Lower lobe of right lung (tissue), 2 donors: ENCODE results near the gene SPON1. TPM values are rescaled to one million over a fixed set of nuclear protein-coding genes. Genes with fewer than 3 reads are reported as not detected.
A peak's percentile ranks its signal among the peaks of the same experiment; 100 is the strongest.

ENCODE experiments used
- ATAC-seq, 2 donors: fragments of 200-7000 bp; cut with Tn5 transposase; one replicate each; pipeline ENCODE4 v1.9.1; 2020 to 2022; ENCODE audit warnings: mild to moderate bottlenecking in 2 of 2, moderate library complexity in 2 of 2
- DNase-seq: peaks from one replicate; pipeline ENCODE4 v3.0.0-alpha.2; 2020
- H3K27ac ChIP-seq: fragments of 200-600 bp; one replicate; pipeline ENCODE4 v1.8.0; 2022
- H3K27me3 ChIP-seq: fragments of 200-600 bp; one replicate; pipeline ENCODE4 v1.8.0; 2022; ENCODE audit warnings: low read depth
- H3K36me3 ChIP-seq: fragments of 200-600 bp; one replicate; pipeline ENCODE4 v1.8.0; 2022; ENCODE audit warnings: mild to moderate bottlenecking
- H3K4me1 ChIP-seq: fragments of 200-600 bp; one replicate; pipeline ENCODE4 v1.8.0; 2022
- H3K4me3 ChIP-seq: fragments of 200-600 bp; one replicate; pipeline ENCODE4 v1.8.0; 2022; ENCODE audit warnings: mild to moderate bottlenecking
- H3K9me3 ChIP-seq: fragments of 200-600 bp; one replicate; pipeline ENCODE4 v1.8.0; 2022
- intact Hi-C: fragments of 100-400 bp; cut with DNase I; formaldehyde crosslinking; loops from one replicate; pipeline ENCODE4 v1.11.0; 2022
- total RNA-seq: library from RNA; stranded (reverse); fragmentation: NEBNext Ultra II Directional; extraction: Animal tissue kit (Norgen Biotek cat#: 25700); gene quantifications from one replicate; pipeline ENCODE4 v1.2.1, GENCODE V29; 2021
- TF ChIP-seq, protein P1 (sequence below): fragments of 200-600 bp; IDR thresholded peaks from one replicate; pipeline ENCODE4 v1.8.0; 2022; ENCODE audit warnings: antibody characterized with exemption, mild to moderate bottlenecking
- donor health status: DM: no; HTN: yes; CAD: no; lungs with severe emphysema.

Gene SPON1
- total RNA-seq, 1 donor from 2014 or later, result 40.1 TPM

DNA sequence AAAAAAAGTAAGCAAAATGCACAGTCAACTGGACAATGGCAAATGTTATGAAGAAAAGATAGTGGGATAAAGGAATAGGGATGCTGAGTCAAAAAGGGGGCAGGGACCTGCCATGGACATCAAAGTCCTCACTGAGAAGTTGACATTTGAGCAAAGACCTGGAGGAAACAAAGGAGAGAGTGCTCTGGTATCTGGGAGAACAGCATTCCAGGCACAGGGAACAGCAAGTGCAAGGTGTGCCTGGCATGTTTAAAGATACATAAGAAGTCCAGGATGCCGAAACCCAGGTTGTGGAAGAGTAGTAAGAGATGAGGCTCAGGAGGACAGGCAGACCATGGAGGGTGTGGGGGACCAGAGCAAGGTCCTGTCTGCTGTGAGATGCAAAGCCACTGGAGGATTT, 273.2 kb downstream of the SPON1 start:
- no peak overlapping the region for H3K27ac ChIP-seq
- no peaks in the 10 kb centered on the region for H3K27me3 ChIP-seq
- H3K4me3 ChIP-seq, result no peak overlapping the region
- DNase-seq (no peak), ATAC-seq (no peak)
- H3K36me3 ChIP-seq, result no peaks in the 10 kb centered on the region
- TF ChIP-seq, protein P1, sequence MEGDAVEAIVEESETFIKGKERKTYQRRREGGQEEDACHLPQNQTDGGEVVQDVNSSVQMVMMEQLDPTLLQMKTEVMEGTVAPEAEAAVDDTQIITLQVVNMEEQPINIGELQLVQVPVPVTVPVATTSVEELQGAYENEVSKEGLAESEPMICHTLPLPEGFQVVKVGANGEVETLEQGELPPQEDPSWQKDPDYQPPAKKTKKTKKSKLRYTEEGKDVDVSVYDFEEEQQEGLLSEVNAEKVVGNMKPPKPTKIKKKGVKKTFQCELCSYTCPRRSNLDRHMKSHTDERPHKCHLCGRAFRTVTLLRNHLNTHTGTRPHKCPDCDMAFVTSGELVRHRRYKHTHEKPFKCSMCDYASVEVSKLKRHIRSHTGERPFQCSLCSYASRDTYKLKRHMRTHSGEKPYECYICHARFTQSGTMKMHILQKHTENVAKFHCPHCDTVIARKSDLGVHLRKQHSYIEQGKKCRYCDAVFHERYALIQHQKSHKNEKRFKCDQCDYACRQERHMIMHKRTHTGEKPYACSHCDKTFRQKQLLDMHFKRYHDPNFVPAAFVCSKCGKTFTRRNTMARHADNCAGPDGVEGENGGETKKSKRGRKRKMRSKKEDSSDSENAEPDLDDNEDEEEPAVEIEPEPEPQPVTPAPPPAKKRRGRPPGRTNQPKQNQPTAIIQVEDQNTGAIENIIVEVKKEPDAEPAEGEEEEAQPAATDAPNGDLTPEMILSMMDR, result no peak
- peaks cover 7% of the 10 kb centered on the region for H3K4me1 ChIP-seq
- no peaks in the 10 kb centered on the region for H3K9me3 ChIP-seq
- intact Hi-C loops, result no loop called here

DNA sequence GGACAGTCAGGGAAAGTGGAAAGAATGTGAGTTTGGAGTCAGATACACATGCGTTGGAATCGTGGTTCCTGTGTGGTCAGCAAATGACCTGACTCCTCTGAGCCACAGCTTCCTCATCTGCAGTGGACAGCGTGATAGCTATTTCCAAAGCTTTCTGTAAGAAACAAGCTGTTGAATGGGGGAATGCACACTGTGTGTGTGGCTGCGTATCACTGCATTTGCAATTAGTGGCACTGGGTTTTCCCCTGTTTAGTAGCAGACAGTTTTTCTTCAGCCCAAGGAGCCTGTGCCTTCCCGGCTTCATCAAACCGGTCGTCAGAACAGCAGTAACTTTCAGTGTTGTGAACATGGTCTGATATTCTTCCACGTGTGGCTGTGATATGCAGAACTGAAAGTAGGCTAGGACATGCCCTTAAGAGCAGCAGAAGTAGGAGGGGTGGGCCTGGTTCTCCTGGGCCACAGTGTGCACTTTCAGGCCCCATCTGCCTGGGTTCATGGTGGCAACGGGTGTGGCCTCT, 275.0 kb downstream of the SPON1 start:
- DNase-seq (no peak), ATAC-seq (peak; percentile 63 to 76)
- peaks cover 7% of the 10 kb centered on the region for H3K4me1 ChIP-seq
- no peaks in the 10 kb centered on the region for H3K36me3 ChIP-seq
- H3K4me3 ChIP-seq, result no peak overlapping the region
- TF ChIP-seq, protein P1, result no peak
- H3K27me3 ChIP-seq, result no peaks in the 10 kb centered on the region
- intact Hi-C loops, result no loop called here
- no peak overlapping the region for H3K27ac ChIP-seq
- H3K9me3 ChIP-seq, result no peaks in the 10 kb centered on the region

DNA sequence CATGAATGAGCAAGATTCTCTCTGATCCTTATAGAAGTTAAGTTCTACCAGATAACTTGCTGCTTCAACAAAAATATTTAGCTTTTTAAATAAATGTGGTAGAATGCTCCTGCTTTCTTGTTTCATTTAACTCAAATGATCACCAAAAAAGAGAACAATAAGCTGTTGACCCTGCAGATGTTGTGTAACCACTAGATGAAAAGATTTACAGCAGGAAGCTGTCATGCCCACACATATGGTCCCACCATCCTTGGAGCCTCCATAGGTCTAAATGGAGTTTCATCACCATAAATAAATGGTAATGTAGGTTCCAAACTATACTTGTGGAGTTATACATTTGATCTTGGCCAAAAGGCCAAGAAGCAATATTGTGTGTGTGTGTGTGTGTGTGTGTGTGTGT, 277.7 kb downstream of the SPON1 start:
- intact Hi-C loops, result no loop called here
- Histone ChIP-seq H3K36me3 (no peaks in the 10 kb centered on the region), H3K27me3 (no peaks in the 10 kb centered on the region), H3K4me3 (no peak overlapping the region), H3K27ac (no peak overlapping the region), H3K9me3 (no peaks in the 10 kb centered on the region), H3K4me1 (peaks cover 7% of the 10 kb centered on the region)
- ATAC-seq (no peak), DNase-seq (no peak)
- TF ChIP-seq, protein P1, result no peak

DNA sequence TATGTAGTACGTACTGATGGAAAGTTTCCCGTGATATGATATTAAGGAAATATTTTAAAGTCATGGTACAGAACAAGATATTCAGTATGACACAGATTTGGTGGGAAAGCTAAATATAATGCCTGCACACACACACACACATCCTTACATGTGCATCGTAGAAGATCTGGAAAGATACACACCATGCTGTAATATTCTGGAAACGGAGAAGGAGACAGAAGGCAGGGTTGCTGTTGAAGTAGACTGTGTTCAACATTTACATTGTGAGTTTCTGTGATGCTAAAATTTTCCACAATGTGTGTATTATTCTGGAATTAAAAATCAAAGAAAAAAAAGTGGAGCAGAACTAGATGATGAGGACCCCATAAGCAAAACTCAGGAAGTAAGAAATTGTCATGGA, 278.4 kb downstream of the SPON1 start:
- Histone ChIP-seq H3K4me3 (no peak overlapping the region), H3K9me3 (no peaks in the 10 kb centered on the region), H3K27me3 (no peaks in the 10 kb centered on the region), H3K36me3 (no peaks in the 10 kb centered on the region), H3K27ac (no peak overlapping the region), H3K4me1 (peaks cover 7% of the 10 kb centered on the region)
- TF ChIP-seq, protein P1, result no peak
- DNase-seq, result no peak
- intact Hi-C loops, result no loop called here
- no peak for ATAC-seq

DNA sequence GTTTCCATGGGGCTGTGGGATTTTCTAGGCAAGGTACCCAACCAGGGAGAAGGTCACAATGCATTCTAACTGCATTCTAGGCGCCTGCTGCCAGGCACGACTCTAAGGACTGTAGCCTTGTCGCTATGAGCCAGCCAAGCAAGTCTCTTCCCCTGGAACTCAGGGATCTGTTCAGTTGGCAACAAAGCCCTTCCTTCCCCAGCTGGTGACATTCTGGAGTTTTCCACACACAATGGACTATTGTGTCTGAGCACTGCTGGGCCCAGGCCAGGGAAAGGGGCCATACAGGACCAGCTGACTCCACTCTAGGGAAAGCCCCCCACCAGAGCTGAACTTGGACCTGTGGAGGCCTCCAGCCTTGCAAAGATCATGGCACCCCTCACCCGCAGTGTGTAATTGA, 279.7 kb downstream of the SPON1 start:
- Histone ChIP-seq H3K36me3 (no peaks in the 10 kb centered on the region), H3K27me3 (no peaks in the 10 kb centered on the region), H3K9me3 (no peaks in the 10 kb centered on the region), H3K4me3 (no peak overlapping the region), H3K27ac (no peak overlapping the region), H3K4me1 (peaks cover 3% of the 10 kb centered on the region)
- intact Hi-C loops, result no loop called here
- TF ChIP-seq, protein P1, result no peak
- DNase-seq (no peak), ATAC-seq (no peak)

DNA sequence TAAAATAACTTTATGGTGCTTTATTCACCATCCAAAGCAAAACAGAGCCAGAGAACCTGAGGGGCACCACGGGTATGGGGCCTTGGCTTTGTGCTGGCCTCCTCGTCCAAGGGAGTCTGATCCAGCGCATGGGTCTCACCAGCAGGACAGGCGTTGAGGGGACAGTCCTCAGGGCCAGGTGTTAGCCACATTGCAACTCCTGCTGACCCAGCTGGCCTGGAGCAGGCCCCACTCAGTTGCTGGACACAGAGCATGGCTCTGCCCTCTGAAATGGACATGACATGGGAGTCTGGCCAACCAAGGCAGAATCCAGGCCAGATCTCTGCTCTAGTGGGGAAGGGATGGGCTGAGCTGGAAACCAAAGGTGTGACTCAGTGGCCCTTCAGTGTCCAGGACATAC, 280.2 kb downstream of the SPON1 start:
- ATAC-seq, result no peak
- no peak overlapping the region for H3K27ac ChIP-seq

More for the DNA sequence above, 280.2 kb downstream of the SPON1 start:
- TF ChIP-seq, protein P1, result no peak
- no peaks in the 10 kb centered on the region for H3K4me1 ChIP-seq
- H3K4me3 ChIP-seq, result no peak overlapping the region
- H3K9me3 ChIP-seq, result no peaks in the 10 kb centered on the region
- intact Hi-C loops, result no loop called here
- no peaks in the 10 kb centered on the region for H3K36me3 ChIP-seq
- H3K27me3 ChIP-seq, result no peaks in the 10 kb centered on the region
- DNase-seq, result no peak
